DMS 273 (cell line): Measurements from ENCODE around the gene PAF1.
"Not testable (repeated sequence)": the region's sequence is repeated elsewhere in the genome, so short reads cannot be mapped to it uniquely, and the experiment has no call there.

Source experiments
- DNase-seq: peaks from one replicate; lab custom pipeline; 2025; ENCODE audit not compliant: unreplicated experiment; lab: John Stamatoyannopoulos, UW

The PAF1 gene

DNA sequence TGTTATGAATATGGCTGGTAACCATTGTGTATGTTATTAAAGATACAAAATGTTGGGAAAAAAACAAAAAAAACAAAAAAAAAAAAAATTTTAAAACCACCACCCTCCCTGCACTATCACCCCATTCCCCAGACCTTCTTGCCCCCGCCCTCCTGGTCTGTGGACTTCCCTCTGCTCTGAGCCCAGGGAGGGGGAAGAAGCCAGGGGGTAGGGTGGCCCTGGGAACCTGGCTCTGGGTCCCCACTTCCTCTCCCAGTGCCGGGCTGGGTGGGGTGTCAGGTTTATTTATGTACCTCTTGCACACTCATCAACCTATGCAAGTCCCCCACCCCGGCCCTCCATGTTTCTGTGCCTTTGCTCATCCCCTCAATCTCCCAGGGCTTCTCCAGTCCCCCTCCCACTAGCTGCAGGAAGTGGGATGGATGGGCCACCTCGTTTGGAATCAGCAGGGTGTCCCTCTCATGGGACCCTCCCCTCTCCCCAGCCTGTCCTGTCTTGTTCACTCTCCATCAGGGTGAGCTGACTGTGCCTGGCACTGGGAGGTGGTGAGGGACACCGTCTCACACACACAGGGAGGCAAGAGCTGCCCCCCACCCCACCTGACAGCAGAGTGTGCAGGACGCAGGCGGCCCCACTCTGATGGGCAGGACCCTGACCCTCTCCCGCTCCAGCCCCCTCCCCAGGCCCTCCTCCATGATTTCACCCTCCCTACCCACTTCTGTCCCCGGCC is 5.9 kb downstream of the PAF1 start:
- DNase-seq: no peak

DNA sequence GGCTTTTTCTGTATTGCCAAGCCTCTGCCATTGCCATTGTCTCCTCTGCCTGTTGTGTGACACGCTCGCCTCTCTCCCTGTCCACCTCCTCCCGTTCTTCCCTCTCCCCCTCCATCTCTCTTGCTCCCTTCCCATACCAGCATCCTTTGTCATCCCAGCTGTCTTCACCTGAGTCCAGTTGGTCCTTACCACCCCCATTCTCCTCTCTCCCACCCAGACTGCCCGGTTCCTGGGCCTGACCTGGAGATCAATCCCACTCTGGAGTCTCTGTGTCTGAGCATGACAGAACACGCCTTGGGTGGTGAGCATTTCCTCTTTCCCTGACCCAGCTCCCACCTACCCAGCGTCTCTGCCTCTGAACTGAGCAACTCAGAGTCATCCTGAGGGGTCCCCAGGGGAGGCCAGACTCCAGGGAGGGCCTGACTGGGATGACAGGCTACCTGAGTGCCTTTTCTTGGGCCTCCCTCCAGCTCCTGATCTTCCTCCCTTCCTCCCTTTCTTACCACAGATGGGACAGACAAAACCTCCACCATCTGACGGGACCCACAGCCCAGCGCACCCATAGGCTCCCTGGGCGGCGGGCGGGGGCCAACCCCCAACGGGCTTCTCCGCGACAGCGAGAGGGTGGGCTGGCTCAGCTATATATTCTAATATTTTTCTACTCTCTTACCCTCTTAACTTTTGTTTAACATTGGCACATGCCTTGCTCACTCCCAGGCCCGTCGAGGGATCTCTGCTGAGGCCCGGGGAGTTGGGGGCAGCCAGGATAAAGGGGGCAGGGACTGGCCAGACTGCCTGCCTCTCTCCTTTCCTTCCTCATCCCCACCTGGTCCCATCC is 7.7 kb downstream of the PAF1 start:
- DNase-seq: no peak

DNA sequence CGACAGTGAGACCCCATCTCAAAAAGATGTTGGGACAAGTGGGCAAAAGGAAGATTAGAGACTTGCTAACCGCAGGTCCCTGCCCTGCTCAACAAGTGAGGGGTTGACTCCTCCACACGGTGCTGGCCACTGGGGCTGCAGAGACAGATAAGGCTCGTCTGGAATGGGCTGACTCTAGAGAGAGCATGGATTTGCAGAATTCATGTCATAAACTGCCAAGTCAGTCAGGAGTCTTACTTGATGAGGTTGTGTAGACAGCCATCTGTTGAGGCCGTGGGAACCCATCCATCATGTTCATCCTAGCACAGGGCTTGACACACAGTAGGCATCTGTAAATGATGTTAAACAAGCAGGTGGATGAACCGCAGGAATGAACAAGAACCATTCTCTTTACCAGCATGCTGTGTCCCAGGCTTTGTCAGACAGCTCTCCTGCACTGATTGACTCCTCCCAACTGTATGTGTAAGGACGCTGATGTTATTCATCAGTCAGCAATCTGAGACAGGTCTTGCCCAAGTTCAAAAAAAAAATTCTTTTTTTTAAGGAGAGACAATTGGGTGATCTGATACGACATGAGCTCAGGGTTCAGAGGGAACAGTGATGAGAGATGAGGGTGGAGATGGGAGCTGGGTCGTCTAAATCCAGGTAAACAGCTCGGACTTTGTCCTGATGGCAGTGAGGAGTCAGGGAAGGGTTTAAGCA is 8.8 kb downstream of the PAF1 start:
- no peak for DNase-seq

DNA sequence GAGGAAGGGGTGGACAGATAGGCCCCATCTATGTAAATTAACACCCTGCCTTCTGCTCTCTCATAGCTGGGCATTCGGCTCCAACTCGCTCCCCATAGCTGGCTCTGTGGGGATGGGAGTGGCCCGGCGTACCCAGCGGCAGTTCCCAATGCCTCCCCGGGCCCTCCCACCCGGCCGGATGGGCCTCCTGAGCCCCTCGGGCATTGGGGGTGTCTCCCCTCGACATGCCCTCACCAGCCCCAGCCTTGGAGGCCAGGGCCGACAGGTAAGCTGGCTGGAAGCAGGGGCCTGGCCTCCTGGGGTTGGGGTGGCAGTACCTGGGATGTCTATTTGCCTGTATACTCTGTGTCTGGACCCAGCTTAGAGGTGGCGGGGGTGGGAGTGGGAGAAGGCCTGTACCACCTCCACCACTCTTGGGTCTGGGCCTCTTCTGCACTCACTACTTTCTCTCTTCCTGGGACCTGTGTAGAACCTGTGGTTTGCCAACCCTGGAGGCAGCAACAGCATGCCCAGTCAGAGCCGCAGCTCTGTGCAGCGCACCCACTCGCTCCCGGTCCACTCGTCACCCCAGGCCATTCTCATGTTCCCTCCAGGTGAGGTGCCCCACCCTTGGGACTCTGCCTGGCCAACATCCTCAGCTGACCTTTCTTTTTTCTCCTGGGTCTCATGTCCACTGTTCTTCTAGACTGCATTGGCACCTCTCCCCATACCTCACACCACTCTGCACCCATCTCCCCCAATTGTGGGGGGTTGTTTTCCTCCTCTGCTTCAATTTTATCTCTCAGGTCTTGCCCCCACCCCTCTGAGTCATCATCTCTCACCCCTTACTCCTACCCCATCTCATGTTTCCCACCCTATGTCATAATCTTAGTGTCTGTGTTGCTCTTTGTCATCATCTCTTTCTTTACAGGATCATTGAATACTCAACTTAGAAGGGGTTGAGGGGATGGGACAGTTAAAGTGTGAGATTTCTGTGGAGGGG is 10.1 kb downstream of the PAF1 start:
- DNase-seq: no peak

- no peak for DNase-seq
Measured at GRCh38 chr19:39379865-39380396, 11.0 kb downstream of the PAF1 start.

GRCh38 chr19:39379366-39379765 is 11.5 kb downstream of the PAF1 start:
- not testable (repeated sequence) for DNase-seq

DNA sequence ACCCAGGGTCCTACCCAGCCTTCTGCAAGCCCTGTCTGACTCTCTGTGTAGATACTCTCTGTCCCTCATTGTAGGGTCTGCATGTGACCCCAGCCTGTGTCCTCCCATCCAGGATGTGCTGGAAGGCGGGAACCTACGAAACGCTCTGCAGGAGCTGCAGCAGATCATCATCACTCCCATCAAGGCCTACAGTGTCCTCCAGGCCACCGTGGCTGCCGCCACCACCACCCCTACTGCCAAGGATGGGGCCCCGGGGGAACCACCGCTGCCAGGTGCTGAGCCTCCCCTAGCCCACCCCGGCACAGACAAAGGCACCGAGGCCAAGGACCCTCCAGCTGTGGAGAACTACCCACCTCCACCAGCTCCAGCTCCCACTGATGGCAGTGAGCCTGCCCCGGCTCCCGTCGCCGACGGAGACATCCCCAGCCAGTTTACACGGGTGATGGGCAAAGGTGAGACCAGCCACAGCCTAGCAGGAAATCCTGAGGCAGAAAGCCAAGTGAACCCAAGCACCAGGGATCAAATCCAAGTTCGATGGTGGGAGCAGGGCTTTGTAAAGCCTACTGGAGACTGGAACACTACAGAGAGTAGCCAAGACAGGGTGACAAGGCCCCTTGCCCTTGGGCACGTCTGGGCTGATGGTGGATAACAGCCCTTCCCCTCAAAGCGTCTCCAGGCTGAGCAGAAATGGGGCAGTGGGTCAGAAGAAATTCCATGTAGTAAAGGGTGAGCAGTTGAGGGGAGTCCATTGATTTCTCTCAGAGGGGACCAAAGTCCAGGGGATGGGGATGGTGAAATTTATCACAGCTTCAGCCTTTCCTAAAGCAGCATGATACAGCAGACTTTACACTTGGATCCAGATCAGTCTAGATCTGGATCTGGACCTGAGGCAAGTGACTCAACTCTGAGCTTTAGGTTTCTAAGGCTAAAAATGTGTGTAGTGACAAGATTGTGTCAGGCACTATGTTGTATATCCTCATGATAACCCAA is 13.2 kb downstream of the PAF1 start:
- DNase-seq: no peak

- DNase-seq: no peak
Measured at GRCh38 chr19:39375929-39376328, 15.0 kb downstream of the PAF1 start.

DNA sequence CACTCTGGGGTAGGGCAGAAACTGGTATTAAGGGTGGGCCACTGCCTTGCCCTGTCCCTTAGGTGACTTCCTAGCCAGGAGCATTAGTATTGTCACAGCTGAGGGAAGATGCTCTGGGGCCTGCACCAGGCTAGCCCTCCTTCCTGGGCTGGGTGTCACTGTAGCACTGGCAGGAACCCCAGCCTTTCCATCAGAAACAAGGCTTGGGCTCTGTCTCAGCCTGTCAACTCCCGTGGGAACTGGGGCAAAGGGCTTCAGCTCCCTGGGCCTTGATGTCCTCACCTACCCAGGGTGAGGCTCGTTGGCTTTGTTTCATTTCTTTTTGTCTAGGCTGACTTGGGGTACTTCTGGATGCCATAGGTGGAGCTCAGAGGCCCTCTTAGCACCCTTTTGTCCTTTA is 18.0 kb downstream of the PAF1 start:
- DNase-seq: no peak

GRCh38 chr19:39372047-39372802 is 18.7 kb downstream of the PAF1 start:
- DNase-seq: no peak

DNA sequence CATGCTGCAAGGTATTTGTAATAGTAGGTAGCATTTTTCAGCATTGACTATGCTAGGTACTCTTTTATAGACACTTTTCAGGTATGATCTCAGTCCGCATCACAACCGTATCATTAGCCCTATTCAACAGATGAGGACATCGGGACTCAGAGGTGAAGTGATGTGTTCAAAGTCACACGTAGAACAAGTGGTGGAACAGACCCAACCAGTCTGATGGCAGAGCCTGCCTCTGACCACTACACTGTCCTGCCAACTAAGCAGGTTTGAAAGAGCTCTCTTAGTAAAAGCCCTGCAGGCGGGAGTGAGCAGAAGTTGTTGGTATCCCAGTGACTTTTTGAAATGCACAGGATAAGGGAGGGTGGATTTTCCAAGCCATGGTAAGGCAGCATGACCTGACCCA is 20.2 kb downstream of the PAF1 start:
- no peak for DNase-seq

GRCh38 chr19:39369200-39369599 is 21.7 kb downstream of the PAF1 start:
- DNase-seq: no peak

- no peak for DNase-seq
Measured at GRCh38 chr19:39365531-39365930, 25.4 kb downstream of the PAF1 start.

- peak; percentile 16 for DNase-seq
Measured at GRCh38 chr19:39363901-39364457, 26.9 kb downstream of the PAF1 start.

GRCh38 chr19:39362682-39363657 is 27.9 kb downstream of the PAF1 start:
- no peak for DNase-seq

DNA sequence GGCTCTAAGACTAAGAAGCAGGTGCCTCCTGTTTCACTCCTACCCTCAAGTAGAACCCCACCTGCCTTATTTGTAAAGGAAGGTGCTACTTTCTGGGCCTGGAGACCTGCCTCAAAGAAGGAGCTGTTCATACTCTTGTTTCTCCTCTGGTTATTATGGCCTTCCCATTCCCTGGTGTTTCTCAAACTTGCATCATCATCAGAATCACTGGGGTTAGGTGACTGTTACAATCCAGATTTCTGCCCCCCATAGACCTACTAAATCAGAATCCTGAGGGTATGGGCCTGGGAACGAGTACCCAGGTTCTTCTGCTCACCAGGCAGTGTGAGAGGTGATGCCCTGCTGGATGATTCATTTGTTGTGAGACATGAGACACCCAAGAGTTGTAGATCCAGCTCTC is 30.3 kb downstream of the PAF1 start:
- DNase-seq: no peak

DNA sequence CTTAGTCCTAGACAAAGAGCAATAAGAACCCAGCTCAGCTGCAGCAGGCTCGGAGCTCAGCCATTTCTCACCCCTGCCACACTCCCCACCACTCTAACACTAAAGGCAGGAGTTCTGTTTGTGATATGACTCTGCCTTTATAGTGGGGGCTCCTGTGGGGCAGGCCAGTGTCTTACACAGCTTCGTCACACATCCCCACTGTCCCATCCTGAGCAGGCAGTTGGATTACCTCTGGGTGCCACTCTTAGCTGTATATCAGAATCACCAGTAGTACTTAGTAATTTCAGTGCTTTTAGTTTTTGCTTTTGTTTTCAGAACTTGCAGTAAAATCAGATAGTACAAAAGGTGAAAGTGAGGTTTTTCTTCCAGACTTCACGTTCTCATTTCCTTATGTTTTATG is 31.9 kb downstream of the PAF1 start:
- no peak for DNase-seq
